WTC11 (cell line): ENCODE data around the gene SPINK1. TPM values are rescaled to one million over a fixed set of nuclear protein-coding genes. Genes with fewer than 3 reads are reported as not detected.

Source experiments
- AFF4 ChIP-seq: sonication (generic); formaldehyde crosslinking; IDR thresholded peaks from 2 replicates; pipeline ENCODE4 v1.8.1; 2023; ENCODE audit warnings: mild to moderate bottlenecking, missing genetic modification reagents, borderline replicate concordance
- AR ChIP-seq: fragments of 250-450 bp; sonication (Bioruptor Pico); IDR thresholded peaks from 2 replicates; pipeline ENCODE4 v1.9.0; 2021; ENCODE audit warnings: mild to moderate bottlenecking
- ATF1 ChIP-seq: sonication (generic); formaldehyde crosslinking; IDR thresholded peaks from 2 replicates; pipeline ENCODE4 v1.8.1; 2023; ENCODE audit warnings: mild to moderate bottlenecking, moderate library complexity, missing genetic modification reagents
- CREB1 ChIP-seq: sonication (generic); formaldehyde crosslinking; IDR thresholded peaks from 2 replicates; pipeline ENCODE4 v1.8.0; 2023; ENCODE audit warnings: mild to moderate bottlenecking, missing genetic modification reagents
- E2F5 ChIP-seq: sonication (generic); formaldehyde crosslinking; IDR thresholded peaks from 2 replicates; pipeline ENCODE4 v1.8.1; 2022; ENCODE audit warnings: mild to moderate bottlenecking, moderate library complexity, missing genetic modification reagents
- ELF4 ChIP-seq: sonication (generic); formaldehyde crosslinking; IDR thresholded peaks from 2 replicates; pipeline ENCODE4 v1.8.1; 2022; ENCODE audit warnings: low read depth, mild to moderate bottlenecking, moderate library complexity, missing genetic modification reagents
- ERG ChIP-seq: fragments of 250-450 bp; sonication (Bioruptor Pico); IDR thresholded peaks from 2 replicates; pipeline ENCODE4 v1.8.0; 2021; ENCODE audit warnings: mild to moderate bottlenecking
- GTF2I ChIP-seq: fragments of 250-450 bp; sonication (Bioruptor Pico); conservative IDR thresholded peaks from 2 replicates; pipeline ENCODE4 v1.4.0; 2021; ENCODE audit warnings: mild to moderate bottlenecking
- HMGA2 ChIP-seq: fragments of 250-450 bp; sonication (Bioruptor Pico); IDR thresholded peaks from 2 replicates; pipeline ENCODE4 v1.4.0; 2021; ENCODE audit warnings: mild to moderate bottlenecking, moderate library complexity
- NFATC4 ChIP-seq: fragments of 250-450 bp; sonication (Bioruptor Pico); IDR thresholded peaks from 2 replicates; pipeline ENCODE4 v1.9.0; 2021; ENCODE audit warnings: mild to moderate bottlenecking
- PREB ChIP-seq: sonication (generic); formaldehyde crosslinking; IDR thresholded peaks from 2 replicates; pipeline ENCODE4 v1.8.1; 2022; ENCODE audit warnings: mild to moderate bottlenecking, missing genetic modification reagents, moderate library complexity, borderline replicate concordance
- PRRX2 ChIP-seq: fragments of 250-450 bp; sonication (Bioruptor Pico); IDR thresholded peaks from 2 replicates; pipeline ENCODE4 v1.8.0; 2021; ENCODE audit warnings: mild to moderate bottlenecking
- USF2 ChIP-seq: sonication (generic); formaldehyde crosslinking; IDR thresholded peaks from 2 replicates; pipeline ENCODE4 v1.8.1; 2023; ENCODE audit warnings: mild to moderate bottlenecking, missing genetic modification reagents, moderate library complexity
- ZNF317 ChIP-seq: sonication (generic); formaldehyde crosslinking; IDR thresholded peaks from 2 replicates; pipeline ENCODE4 v1.8.1; 2023; ENCODE audit warnings: low read depth, mild to moderate bottlenecking, moderate library complexity, missing genetic modification reagents, borderline replicate concordance
- ZNF416 ChIP-seq: fragments of 250-450 bp; sonication (Bioruptor Pico); IDR thresholded peaks from 2 replicates; pipeline ENCODE4 v1.9.0; 2021; ENCODE audit warnings: mild to moderate bottlenecking, inconsistent platforms
- ZNF512 ChIP-seq: sonication (generic); formaldehyde crosslinking; IDR thresholded peaks from 2 replicates; pipeline ENCODE4 v1.8.1; 2022; ENCODE audit warnings: missing genetic modification reagents, borderline replicate concordance
- ZNF671 ChIP-seq: fragments of 250-450 bp; sonication (Bioruptor Pico); IDR thresholded peaks from 2 replicates; pipeline ENCODE4 v1.8.0; 2021; ENCODE audit warnings: mild to moderate bottlenecking
- total RNA-seq: library from RNA; stranded (reverse); gene quantifications from 3 replicates; pipeline ENCODE4 v1.2.3, GENCODE V29; 2021

Gene SPINK1
- total RNA-seq, 1 experiment from 2014 or later: 5.4 TPM

GRCh38 chr5:147869112-147869511 is 37.6 kb upstream of the SPINK1 start (continued):
- TF ChIP-seq AFF4 (CRISPR knock-in tag) (no peak), ERG (CRISPR knock-in tag) (peak; percentile 83; the same call in 1 of the 2 replicates), ATF1 (CRISPR knock-in tag) (no peak), HMGA2 (CRISPR knock-in tag) (no peak), GTF2I (CRISPR knock-in tag) (no peak), ZNF317 (no peak), PREB (CRISPR knock-in tag) (no peak), PRRX2 (CRISPR knock-in tag) (peak; percentile 39; the same call in 1 of the 2 replicates), AR (peak; percentile 87), NFATC4 (CRISPR knock-in tag) (peak; percentile 8), USF2 (CRISPR knock-in tag) (0 out of 2 replicates have a peak, but pooled peaks have one; percentile 39), E2F5 (CRISPR knock-in tag) (no peak), CREB1 (no peak), ZNF671 (peak; percentile 47; the same call in 1 of the 2 replicates), ZNF416 (CRISPR knock-in tag) (peak; percentile 92; the same call in 1 of the 2 replicates), ELF4 (CRISPR knock-in tag) (no peak), ZNF512 (no peak)
